K562 (cell line): ENCODE measurements around the gene SLCO2A1. TPM values are rescaled to one million over a fixed set of nuclear protein-coding genes. Genes with fewer than 3 reads are reported as not detected.

Source experiments
- ARID3A ChIP-seq: IDR thresholded peaks from 2 replicates; pipeline ENCODE4 v1.6.1; 2012; ENCODE audit warnings: low read depth, low read length, improper control_type of control experiment, borderline replicate concordance
- CBX3 ChIP-seq, 2 experiments: IDR thresholded peaks; 1 replicate in 1 of 2; 2 replicates in 1 of 2; pipeline ENCODE4 v1.6.1; 2012; ENCODE audit warnings: inconsistent platforms in 2 of 2, low read length in 2 of 2, borderline replicate concordance in 1 of 2, control low read depth in 1 of 2
- ILF3 ChIP-seq: fragments of 450-650 bp; IDR thresholded peaks from 2 replicates; pipeline ENCODE4 v1.6.1; 2018; ENCODE audit warnings: antibody characterized with exemption, mild to moderate bottlenecking, moderate library complexity, borderline replicate concordance
- TAF9B ChIP-seq: fragments of 450-650 bp; IDR thresholded peaks from 2 replicates; pipeline ENCODE4 v1.6.1; 2018; ENCODE audit warnings: mild to moderate bottlenecking; ENCODE audit not compliant: partially characterized antibody
- ZFP1 ChIP-seq: fragments of 450-650 bp; formaldehyde crosslinking; IDR thresholded peaks from 2 replicates; pipeline ENCODE4 v1.4.0; 2020; ENCODE audit warnings: mild to moderate bottlenecking, mixed read lengths
- ZNF644 ChIP-seq: fragments of 200-800 bp; sonication (Bioruptor generic); IDR thresholded peaks from 2 replicates; pipeline ENCODE4 v1.6.1; 2016; ENCODE audit warnings: low read depth, missing genetic modification characterization, missing compliant biosample characterization
- polyA plus RNA-seq, 8 experiments: library from polyadenylated mRNA; depleted of rRNA in 4 of 8; stranded (reverse) in 5 of 8; unstranded in 3 of 8; fragments of >200 nt; fragmentation: Nextera tagmentation in 2 of 8; fragmentation: Illumina TruSeq in 1 of 8; extraction: Ambion mirVana in 2 of 8; extraction: Trizol in 1 of 8; gene quantifications; 2 replicates each; pipeline versions ENCODE4 v1.2.1 to v1.2.3, GENCODE V29; 2011 to 2014; ENCODE audit warnings: inconsistent platforms in 1 of 8, missing spikeins in 1 of 8
- total RNA-seq, 7 experiments: library from RNA; depleted of rRNA in 6 of 7; stranded (reverse); fragments of >200 nt in 6 of 7; fragmentation: Illumina TruSeq in 2 of 7; extraction: Trizol in 2 of 7; gene quantifications; 2 replicates each; pipeline versions ENCODE4 v1.2.1 to v1.2.3, GENCODE V29; 2011 to 2021; ENCODE audit warnings: low replicate concordance in 1 of 7
- TF ChIP-seq, protein P1 (sequence below): fragments of 250-450 bp; sonication (Bioruptor Pico); IDR thresholded peaks from 2 replicates; pipeline ENCODE4 v1.9.0; 2021; ENCODE audit warnings: mild to moderate bottlenecking, inconsistent platforms

SLCO2A1 gene
- total and polyA plus RNA-seq, 9 of the 15 experiments (the other 6 are each of a cell fraction or from before 2014, with no cell fraction given), result 0.16 to 1.0 TPM; not detected in 7

DNA sequence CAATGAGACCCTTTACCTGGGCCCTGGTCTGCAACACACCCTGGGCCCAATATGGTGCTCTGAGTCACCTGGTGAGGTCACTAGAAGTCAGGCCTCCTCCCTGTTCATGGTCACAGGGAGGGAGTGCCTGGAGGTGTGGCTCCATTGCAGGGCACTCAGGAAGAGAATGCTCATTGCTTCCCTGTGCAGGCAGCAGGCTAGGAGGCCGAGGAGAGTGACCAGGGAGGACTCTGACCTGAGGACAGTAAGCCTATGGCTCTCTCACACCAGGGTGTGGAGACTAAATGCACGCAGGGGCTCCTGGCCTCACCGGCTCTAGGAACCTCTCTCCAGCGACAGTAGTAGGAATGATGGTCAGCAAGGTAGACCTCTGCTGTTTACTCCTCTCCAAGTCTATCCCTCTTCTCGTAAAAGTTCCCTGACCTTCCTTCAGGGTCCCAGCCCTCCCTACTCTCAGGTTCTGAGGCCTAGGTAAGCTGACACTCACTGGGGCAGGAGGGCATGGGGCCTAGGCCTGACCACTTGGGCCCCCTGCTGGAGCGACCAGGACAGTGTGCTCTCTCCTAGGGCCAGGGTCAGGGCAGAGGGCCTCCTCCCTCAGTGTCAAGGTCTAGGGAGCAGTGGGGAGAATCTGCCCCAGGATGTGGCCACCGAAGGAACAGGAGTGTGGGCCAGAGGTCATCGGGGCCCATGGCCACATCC lies 9.6 kb upstream of the SLCO2A1 start (continued):
- TF ChIP-seq, protein P1, sequence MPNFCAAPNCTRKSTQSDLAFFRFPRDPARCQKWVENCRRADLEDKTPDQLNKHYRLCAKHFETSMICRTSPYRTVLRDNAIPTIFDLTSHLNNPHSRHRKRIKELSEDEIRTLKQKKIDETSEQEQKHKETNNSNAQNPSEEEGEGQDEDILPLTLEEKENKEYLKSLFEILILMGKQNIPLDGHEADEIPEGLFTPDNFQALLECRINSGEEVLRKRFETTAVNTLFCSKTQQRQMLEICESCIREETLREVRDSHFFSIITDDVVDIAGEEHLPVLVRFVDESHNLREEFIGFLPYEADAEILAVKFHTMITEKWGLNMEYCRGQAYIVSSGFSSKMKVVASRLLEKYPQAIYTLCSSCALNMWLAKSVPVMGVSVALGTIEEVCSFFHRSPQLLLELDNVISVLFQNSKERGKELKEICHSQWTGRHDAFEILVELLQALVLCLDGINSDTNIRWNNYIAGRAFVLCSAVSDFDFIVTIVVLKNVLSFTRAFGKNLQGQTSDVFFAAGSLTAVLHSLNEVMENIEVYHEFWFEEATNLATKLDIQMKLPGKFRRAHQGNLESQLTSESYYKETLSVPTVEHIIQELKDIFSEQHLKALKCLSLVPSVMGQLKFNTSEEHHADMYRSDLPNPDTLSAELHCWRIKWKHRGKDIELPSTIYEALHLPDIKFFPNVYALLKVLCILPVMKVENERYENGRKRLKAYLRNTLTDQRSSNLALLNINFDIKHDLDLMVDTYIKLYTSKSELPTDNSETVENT (CRISPR knock-in tag), result no peak
- no peak for TF ChIP-seq ARID3A
- no peak for TF ChIP-seq ZFP1 (CRISPR knock-in tag)
- TF ChIP-seq ILF3, result no peak
- no peak for TF ChIP-seq ZNF644 (tag)
- no peak for TF ChIP-seq CBX3 (IDR thresholded peaks at IDR 0.05; ENCODE audit: borderline replicate concordance in 1 of 2, low read length in 2 of 2)
- no peak for TF ChIP-seq TAF9B
